LNCAP (cell line): ENCODE data around the gene C6orf47.

Experiments
- TF ChIP-seq, protein P1 (sequence below): fragments of 450-650 bp; IDR thresholded peaks from 2 replicates; pipeline ENCODE4 v1.5.1; 2017; ENCODE audit warnings: mild to moderate bottlenecking

Gene C6orf47

GRCh38 chr6:31659649-31660380, 763 bp downstream of the C6orf47 start:
- TF ChIP-seq, protein P1, sequence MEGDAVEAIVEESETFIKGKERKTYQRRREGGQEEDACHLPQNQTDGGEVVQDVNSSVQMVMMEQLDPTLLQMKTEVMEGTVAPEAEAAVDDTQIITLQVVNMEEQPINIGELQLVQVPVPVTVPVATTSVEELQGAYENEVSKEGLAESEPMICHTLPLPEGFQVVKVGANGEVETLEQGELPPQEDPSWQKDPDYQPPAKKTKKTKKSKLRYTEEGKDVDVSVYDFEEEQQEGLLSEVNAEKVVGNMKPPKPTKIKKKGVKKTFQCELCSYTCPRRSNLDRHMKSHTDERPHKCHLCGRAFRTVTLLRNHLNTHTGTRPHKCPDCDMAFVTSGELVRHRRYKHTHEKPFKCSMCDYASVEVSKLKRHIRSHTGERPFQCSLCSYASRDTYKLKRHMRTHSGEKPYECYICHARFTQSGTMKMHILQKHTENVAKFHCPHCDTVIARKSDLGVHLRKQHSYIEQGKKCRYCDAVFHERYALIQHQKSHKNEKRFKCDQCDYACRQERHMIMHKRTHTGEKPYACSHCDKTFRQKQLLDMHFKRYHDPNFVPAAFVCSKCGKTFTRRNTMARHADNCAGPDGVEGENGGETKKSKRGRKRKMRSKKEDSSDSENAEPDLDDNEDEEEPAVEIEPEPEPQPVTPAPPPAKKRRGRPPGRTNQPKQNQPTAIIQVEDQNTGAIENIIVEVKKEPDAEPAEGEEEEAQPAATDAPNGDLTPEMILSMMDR, result no peak

- TF ChIP-seq, protein P1, result no peak
These were observed 1.5 kb downstream of the C6orf47 start for GRCh38 chr6:31658983-31659648.

DNA sequence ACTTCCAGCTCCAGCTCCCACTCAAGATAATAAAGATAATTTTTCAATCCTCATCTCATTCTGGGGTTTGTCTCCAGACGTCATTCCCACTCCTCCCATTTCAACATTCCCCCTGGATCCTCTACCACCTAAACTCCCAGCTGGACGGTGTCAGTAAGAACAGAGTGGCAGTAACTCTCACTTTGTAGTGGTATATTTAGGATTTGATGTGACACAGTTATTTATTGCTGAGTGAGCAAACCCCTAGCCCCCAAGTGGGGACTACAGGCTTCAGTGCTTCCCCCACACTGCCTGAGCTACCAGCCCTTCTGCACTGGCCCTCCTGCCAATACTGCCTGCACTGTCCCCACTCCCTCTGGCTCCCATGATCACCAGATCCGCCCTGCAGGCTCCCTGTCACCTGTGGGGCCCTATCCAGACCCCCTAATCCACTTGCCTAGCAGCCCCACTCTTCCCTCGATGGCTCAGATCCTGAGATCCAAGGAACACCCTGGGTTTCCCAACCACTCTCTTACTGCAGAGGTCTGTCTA, 2.4 kb downstream of the C6orf47 start:
- TF ChIP-seq, protein P1, result no peak

GRCh38 chr6:31657406-31658157, 3.0 kb downstream of the C6orf47 start:
- TF ChIP-seq, protein P1, result no peak

DNA sequence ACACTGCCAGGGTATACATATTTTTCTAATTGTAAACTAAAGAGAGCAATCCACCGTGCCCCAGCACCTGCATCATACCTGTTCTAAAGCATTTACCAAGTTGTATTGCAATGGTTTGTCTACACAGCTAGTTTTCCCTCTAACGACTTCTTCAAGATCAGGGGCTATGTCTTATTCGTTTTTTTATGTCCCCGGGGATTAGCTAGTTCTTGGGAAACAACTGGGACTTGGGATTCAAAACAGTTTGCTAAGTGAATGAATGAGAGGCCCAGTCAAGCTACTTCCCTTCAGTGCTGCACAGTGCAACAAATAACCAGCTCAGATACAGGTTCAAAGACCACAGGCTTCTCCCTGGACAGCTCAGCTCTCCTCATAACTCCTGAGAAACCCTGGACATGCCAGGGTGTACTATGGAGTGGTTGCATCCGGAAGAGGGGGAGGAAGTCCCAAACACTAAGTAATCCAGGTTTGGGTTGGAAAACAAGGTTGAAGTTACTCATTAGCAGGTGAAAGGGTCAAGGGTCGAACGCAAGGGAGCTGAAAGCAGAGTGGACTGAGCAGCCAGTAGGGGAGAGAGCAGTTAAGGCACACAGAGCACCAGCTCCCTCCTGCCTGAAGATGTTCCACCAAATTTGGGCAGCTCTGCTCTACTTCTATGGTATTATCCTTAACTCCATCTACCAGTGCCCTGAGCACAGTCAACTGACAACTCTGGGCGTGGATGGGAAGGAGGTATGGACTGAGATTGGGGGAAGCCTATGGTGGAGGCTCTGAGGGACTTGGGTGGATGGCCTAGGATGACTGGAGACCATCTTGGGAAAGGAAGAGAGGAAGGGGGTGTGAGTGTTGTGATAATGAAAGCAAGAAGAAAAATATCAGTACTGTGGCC, 5.0 kb downstream of the C6orf47 start, which contains the start of gene APOM:
APOM (plus strand) TSS at position 546 of the 889 bp plus-strand sequence; CDS start at position 619, 73 bp downstream.
- TF ChIP-seq, protein P1, result no peak

GRCh38 chr6:31654574-31655348, 5.8 kb downstream of the C6orf47 start:
- TF ChIP-seq, protein P1, result no peak
